Activated effector memory CD4-positive, alpha-beta T cell treated with Interleukin-2 at 50 U/mL for 16 hours (primary cell): ENCODE data around the gene TUNAR.
"Not testable (repeated sequence)": the region's sequence is repeated elsewhere in the genome, so short reads cannot be mapped to it uniquely, and the experiment has no call there.

Experiments
- DNase-seq: peaks from one replicate; pipeline ENCODE4 v3.0.0-alpha.2; 2020

The TUNAR gene

GRCh38 chr14:95920769-95921438 lies 44.3 kb downstream of the TUNAR start:
- no peak for DNase-seq

GRCh38 chr14:95922080-95922479 lies 45.4 kb downstream of the TUNAR start:
- DNase-seq = no peak

GRCh38 chr14:95928751-95929150 lies 52.1 kb downstream of the TUNAR start:
- no peak for DNase-seq

DNA sequence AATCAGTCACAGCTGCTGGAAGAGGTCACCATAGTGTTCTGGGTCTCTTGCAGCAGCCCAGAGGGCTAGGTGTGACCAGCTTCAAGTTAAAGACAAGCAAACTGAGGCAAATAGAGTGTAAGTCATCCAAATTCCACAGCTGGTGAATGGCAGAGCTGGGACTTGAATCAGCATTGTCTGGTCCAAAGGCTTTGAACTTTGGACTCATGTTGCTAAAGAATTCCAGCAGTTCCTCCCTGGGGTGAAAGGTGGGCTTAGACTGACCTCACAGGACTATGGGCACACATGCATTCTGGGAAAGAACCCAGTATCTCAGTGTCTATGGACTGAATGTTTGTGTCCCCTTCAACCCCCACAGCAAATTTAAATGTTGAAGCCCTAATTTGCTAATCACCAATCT lies 54.8 kb downstream of the TUNAR start:
- no peak for DNase-seq

- DNase-seq = no peak
These were observed 58.7 kb downstream of the TUNAR start for GRCh38 chr14:95935228-95935822.

GRCh38 chr14:95936041-95936440 lies 59.4 kb downstream of the TUNAR start:
- DNase-seq = no peak

DNA sequence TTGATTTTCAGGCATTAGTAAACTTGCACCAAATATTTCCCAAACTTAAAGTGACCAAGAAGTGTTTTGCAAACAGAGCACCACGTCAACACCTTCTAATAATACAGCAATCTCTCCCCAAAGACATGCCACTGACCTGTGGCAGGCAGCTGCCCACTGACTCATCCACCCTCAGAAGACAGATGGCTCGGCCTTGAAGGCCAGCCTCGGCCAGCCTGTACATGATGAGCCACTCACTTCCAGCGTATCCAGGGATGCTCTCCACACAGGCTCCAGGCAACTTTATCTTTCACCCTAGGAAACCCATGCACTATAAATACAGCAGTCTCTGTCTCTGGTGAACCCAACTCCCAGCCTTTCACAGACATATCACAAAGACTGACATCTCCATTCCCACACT lies 62.7 kb downstream of the TUNAR start:
- no peak for DNase-seq

GRCh38 chr14:95941897-95942296 lies 65.3 kb downstream of the TUNAR start:
- no peak for DNase-seq

DNA sequence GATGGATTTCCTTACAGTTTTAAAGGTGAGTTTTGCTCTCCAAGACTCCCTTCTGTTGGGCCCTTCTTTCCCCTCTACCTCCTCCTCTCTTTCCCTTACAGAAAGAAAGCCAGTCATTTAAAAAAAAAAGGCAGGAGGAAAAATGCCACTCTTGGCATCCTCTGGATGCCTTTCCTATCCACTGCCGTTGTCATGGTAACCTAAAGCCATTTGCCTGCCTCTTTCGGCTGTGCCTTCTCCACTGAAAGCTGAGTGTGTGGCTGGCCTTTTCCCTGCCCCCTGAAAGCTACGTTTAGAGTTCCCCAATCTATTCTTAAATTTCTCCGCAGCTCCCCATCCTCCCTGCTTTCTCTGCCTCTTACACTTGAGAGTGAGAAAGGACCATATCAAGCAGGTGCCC lies 67.1 kb downstream of the TUNAR start:
- DNase-seq = no peak

GRCh38 chr14:95944462-95944861 lies 67.8 kb downstream of the TUNAR start:
- no peak for DNase-seq

GRCh38 chr14:95946867-95947266 lies 70.2 kb downstream of the TUNAR start:
- DNase-seq = no peak

- DNase-seq = no peak
These were observed 71.9 kb downstream of the TUNAR start for GRCh38 chr14:95948558-95948981.

DNA sequence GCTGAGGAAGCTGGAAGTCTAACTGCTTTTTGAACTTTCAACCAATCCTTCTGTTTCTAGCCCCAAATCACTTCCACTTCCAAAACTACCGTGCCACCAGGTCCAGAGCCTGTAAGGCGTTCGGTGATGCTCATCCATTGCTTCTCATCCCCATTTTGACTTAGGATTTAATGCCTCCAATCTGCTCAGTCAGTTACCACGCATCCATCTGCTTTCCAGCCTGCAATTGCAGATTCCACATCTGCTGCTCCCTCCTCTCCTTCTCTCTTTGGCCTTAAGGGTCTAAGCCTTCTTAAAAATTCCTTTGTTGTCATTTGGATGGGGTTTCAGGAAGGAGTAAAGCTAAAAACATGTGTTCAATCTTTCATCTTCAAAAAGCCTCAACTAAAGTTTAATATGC lies 74.7 kb downstream of the TUNAR start:
- DNase-seq = no peak

- no peak for DNase-seq
These were observed 76.6 kb downstream of the TUNAR start for GRCh38 chr14:95953111-95953724.

DNA sequence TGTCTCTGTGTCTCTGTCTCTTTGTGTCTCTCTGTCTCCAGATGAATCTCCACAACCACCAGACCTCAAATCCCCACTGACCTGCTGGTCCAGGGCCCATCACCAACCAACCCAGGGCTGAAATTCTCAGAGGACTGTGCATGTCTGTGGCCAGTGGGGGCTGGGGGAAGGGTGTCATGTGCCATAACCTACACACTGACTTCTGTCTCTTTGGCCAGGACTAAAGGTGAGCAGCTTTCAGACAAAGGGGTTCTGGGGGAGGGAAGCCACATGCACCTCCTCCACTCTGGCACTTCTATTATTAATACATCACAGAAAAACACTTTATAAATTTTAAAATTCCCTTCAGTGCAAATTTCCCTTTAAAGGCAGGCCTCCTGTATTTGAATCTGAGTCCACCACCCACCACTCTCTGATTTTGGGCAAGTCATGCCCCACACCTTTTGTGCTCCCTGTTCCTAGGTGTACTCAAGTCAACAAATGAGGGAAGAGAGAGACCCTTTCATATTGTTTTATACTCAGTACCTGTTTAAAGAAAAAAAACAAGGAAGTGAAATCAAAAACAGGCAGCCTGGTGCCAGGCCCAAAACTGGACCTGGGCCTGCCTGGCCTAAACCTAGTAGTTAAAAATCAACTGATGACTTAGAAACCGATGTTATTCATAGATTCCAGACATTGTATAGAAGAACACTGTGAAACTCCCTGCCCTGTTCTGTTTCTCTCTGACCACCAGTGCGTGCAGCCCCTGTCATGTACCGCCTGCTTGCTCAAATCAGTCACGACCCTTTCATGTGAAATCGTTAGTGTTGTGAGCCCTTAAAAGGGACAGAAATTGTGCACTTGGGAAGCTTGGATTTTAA lies 80.2 kb downstream of the TUNAR start:
- no peak for DNase-seq

DNA sequence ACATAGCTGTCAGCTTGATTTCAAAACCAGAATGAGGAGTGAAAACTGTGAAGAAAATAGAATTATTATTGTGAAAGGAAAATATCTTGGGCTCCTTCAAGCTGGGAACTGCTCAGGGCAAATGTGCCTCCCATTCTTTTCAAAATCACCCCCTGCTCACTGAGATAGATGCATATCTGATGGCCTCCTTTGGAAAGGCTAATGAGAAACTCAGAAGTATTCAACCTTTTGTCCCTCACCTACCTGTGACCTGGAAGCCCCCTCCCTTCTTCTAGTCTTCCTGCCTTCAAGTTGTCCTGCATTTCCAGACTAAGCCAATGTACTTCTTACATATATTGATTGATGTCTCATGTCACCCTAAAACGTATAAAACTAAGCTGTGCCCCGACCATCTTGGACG lies 81.5 kb downstream of the TUNAR start:
- DNase-seq = no peak

- DNase-seq = no peak
These were observed 82.7 kb downstream of the TUNAR start for GRCh38 chr14:95959317-95959716.

DNA sequence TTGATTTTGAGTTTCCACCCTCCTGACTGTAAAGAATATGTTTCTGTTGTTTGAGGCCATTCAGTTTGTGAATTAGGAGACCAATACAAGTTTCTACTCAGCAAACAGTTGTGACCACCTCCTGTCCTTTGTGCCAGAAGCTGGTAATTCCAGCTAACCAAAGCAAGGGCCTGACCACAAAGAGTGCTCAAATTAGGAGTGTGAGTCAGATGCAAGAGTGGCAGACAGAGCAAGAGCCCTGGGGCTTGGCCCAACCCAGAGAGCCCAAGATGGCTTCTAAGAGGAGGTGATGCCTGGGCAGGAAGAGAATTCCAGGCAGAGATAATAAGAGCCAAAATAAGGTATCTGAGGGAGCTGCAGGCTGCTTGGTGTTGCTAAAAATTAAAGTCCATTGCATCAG lies 84.8 kb downstream of the TUNAR start:
- DNase-seq = no peak

- no peak for DNase-seq
These were observed 88.3 kb downstream of the TUNAR start for GRCh38 chr14:95964901-95965300.

GRCh38 chr14:95968048-95968447 lies 91.4 kb downstream of the TUNAR start:
- DNase-seq = not testable (repeated sequence)
